HG02759 (cell line): ENCODE results near the gene EPN2.

Source experiments
- ATAC-seq: cut with Tn5 transposase; IDR thresholded peaks from one replicate; pipeline ENCODE4 v1.9.1; 2021; ENCODE audit warnings: mild to moderate bottlenecking, moderate library complexity; ENCODE audit not compliant: unreplicated experiment

The EPN2 gene

GRCh38 chr17:19308398-19308797, 71.2 kb downstream of the EPN2 start:
- ATAC-seq, result no peak

- ATAC-seq, result no peak
Measured at GRCh38 chr17:19309701-19310100, 72.5 kb downstream of the EPN2 start.

- no peak for ATAC-seq
Measured at GRCh38 chr17:19310151-19310550, 73.0 kb downstream of the EPN2 start.

- ATAC-seq, result no peak
Measured at GRCh38 chr17:19311016-19311415, 73.8 kb downstream of the EPN2 start.

GRCh38 chr17:19311421-19312215, 74.5 kb downstream of the EPN2 start:
- no peak for ATAC-seq

- no peak for ATAC-seq
Measured at GRCh38 chr17:19312406-19312805, 75.2 kb downstream of the EPN2 start.

GRCh38 chr17:19313066-19313745, 76.0 kb downstream of the EPN2 start:
- no peak for ATAC-seq

- ATAC-seq, result no peak
Measured at GRCh38 chr17:19313746-19314651, 76.8 kb downstream of the EPN2 start.

- no peak for ATAC-seq
Measured at GRCh38 chr17:19315104-19315503, 77.9 kb downstream of the EPN2 start.

- no peak for ATAC-seq
Measured at GRCh38 chr17:19316761-19317358, 79.7 kb downstream of the EPN2 start.

- ATAC-seq, result no peak
Measured at GRCh38 chr17:19317359-19318095, 80.4 kb downstream of the EPN2 start.

GRCh38 chr17:19318611-19319010, 81.4 kb downstream of the EPN2 start:
- ATAC-seq, result no peak

GRCh38 chr17:19319771-19320505, 82.8 kb downstream of the EPN2 start:
- ATAC-seq, result no peak

- ATAC-seq, result no peak
Measured at GRCh38 chr17:19320876-19321275, 83.7 kb downstream of the EPN2 start.

- ATAC-seq, result no peak
Measured at GRCh38 chr17:19321481-19322128, 84.4 kb downstream of the EPN2 start.

GRCh38 chr17:19322129-19322505, 85.0 kb downstream of the EPN2 start:
- ATAC-seq, result no peak

GRCh38 chr17:19322861-19323260, 85.7 kb downstream of the EPN2 start:
- no peak for ATAC-seq

- ATAC-seq, result no peak
Measured at GRCh38 chr17:19325542-19325941, 88.4 kb downstream of the EPN2 start.
